SJCRH30 (cell line): Measurements from ENCODE around the gene DNAJC11. TPM values are rescaled to one million over a fixed set of nuclear protein-coding genes. Genes with fewer than 3 reads are reported as not detected.

Experiments
- DNase-seq, 2 experiments: peaks; one replicate each; pipeline ENCODE4 v3.0.0-alpha.2; 2015 to 2020
- H3K27ac ChIP-seq: fragments of 250-450 bp; sonication (Bioruptor Pico); 2 replicates; pipeline ENCODE4 v1.5.1; 2020; ENCODE audit warnings: mild to moderate bottlenecking, moderate library complexity
- H3K27me3 ChIP-seq: fragments of 250-450 bp; sonication (Bioruptor Pico); 2 replicates; pipeline ENCODE4 v1.5.1; 2020; ENCODE audit warnings: mild to moderate bottlenecking, moderate library complexity
- H3K36me3 ChIP-seq: fragments of 250-450 bp; sonication (Bioruptor Pico); 2 replicates; pipeline ENCODE4 v1.5.1; 2020; ENCODE audit warnings: mild to moderate bottlenecking, moderate library complexity
- H3K4me1 ChIP-seq: fragments of 250-450 bp; sonication (Bioruptor Pico); 2 replicates; pipeline ENCODE4 v1.5.1; 2020; ENCODE audit warnings: mild to moderate bottlenecking, moderate library complexity
- H3K4me3 ChIP-seq: fragments of 250-450 bp; sonication (Bioruptor Pico); 2 replicates; pipeline ENCODE4 v1.5.1; 2020; ENCODE audit warnings: mild to moderate bottlenecking, moderate library complexity
- H3K9me3 ChIP-seq: fragments of 250-450 bp; sonication (Bioruptor Pico); replicated peaks from 2 replicates; pipeline ENCODE4 v1.5.1; 2020; ENCODE audit warnings: mild to moderate bottlenecking, moderate library complexity
- total RNA-seq: library from RNA; depleted of rRNA; stranded (reverse); fragments of >200 nt; shearing (Covaris generic); gene quantifications from 2 replicates; pipeline ENCODE4 v1.2.3, GENCODE V29; 2014

DNAJC11 gene
- total RNA-seq, 1 experiment from 2014 or later: 84.5 TPM

DNA sequence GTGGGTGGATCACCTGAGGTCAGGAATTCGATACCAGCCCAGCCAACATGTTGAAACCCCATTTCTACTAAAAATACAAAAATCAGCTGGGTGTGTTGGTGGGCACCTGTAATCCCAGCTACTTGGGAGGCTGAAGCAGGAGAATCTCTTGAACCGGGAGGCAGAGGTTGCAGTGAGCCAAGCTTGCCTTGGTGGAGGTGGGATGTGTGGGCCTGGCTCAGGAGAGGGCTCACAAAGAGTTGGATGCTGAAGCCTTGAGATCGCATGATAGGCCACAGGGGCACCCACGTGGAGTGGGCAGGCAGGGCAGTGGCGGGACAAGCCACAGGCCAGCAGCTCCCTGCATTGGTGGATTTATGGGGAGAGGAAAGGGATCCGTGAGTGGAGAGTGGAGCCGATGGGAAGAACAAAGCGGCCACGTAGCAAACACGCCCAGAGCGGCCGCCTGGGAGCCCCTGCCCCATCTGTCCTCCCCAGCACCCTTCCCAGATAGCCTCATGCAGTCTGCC is 72.6 kb downstream of the DNAJC11 start:
- no peak for DNase-seq
- no peaks in the 10 kb centered on the region for H3K27me3 ChIP-seq
- no peak overlapping the region for H3K4me3 ChIP-seq
- H3K9me3 ChIP-seq: no peaks in the 10 kb centered on the region
- H3K4me1 ChIP-seq: peaks cover 29% of the 10 kb centered on the region
- peaks cover 57% of the 10 kb centered on the region for H3K36me3 ChIP-seq
- no peak overlapping the region for H3K27ac ChIP-seq

DNA sequence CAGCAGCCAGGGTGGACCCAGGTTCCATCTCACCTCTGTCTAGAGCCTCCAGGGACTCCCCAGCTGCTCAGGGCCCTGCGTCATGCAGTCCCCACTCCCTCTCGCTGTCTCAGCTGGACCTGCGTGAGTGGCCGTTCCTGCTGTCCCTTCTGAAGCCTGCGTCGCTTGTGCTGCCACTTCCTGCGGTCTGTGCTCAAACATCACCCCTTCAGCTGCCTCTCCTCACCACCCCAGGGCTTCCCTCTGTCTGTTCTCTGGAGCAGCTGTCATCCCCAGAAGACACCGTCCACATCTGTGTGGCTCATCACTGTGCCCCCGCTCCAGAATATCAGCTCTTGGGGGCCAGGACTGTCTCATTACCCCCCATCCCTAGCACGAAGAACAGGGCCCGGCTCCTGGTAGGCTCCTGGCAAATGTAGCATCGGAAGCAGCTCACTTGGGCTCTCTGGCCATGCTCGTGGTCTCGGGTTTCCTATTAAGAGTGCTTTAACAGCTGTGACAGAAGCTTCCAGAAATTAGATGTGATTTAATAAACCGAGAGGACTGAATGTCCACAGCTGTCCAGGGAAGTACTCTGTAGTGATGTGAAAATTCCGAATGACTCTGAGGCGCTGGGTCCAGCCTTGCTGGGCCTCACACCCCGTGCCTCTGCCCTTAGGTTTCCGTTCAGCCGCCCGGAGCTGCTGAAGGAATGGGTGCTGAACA is 73.6 kb downstream of the DNAJC11 start:
- Histone ChIP-seq H3K36me3 (peaks cover 53% of the 10 kb centered on the region), H3K9me3 (no peaks in the 10 kb centered on the region), H3K4me1 (peaks cover 27% of the 10 kb centered on the region), H3K4me3 (no peak overlapping the region), H3K27me3 (no peaks in the 10 kb centered on the region), H3K27ac (peak overlapping the region; percentile 10; the same call in 1 of the 2 replicates)
- peak; percentile 38 to 65 for DNase-seq

- H3K4me1 ChIP-seq: peaks cover 28% of the 10 kb centered on the region
- H3K9me3 ChIP-seq: no peaks in the 10 kb centered on the region
- H3K36me3 ChIP-seq: peaks cover 54% of the 10 kb centered on the region
- H3K27me3 ChIP-seq: no peaks in the 10 kb centered on the region
- no peak overlapping the region for H3K4me3 ChIP-seq
- H3K27ac ChIP-seq: no peak overlapping the region
- no peak for DNase-seq
Measured at GRCh38 chr1:6627031-6627430, 74.6 kb downstream of the DNAJC11 start.

DNA sequence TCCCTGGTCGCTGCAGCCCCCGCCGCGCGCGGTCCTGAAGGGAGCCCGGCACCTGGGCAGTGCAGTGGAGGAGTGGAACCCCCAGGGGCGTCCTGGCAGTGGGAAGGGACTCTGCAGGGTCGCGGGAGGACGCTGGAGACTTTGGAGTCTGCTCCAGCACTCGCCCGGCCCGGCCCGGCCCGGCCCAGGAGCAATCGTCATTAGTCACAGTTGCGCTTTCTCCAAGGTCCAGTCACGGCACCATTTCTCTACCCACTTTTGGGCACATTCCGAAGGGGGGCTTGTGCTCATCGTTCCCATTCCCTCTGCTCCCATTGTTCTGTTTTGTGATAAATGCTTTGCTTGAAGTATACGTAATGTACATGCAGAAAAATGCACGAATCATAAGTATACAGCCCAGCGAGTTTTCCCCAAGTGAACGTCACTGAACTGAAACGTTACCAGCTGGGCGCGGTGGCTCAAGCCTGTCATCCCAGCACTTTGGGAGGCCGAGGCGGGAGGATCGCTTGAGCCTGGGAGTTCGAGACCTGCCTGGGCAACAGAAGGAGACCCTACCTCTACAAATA is 75.9 kb downstream of the DNAJC11 start:
- Histone ChIP-seq H3K9me3 (no peaks in the 10 kb centered on the region), H3K4me3 (peak overlapping the region; percentile 76), H3K4me1 (peaks cover 28% of the 10 kb centered on the region), H3K27ac (no peak overlapping the region), H3K27me3 (no peaks in the 10 kb centered on the region), H3K36me3 (peaks cover 56% of the 10 kb centered on the region)
- peak in 1 of 2 experiments; percentile 45 for DNase-seq

DNA sequence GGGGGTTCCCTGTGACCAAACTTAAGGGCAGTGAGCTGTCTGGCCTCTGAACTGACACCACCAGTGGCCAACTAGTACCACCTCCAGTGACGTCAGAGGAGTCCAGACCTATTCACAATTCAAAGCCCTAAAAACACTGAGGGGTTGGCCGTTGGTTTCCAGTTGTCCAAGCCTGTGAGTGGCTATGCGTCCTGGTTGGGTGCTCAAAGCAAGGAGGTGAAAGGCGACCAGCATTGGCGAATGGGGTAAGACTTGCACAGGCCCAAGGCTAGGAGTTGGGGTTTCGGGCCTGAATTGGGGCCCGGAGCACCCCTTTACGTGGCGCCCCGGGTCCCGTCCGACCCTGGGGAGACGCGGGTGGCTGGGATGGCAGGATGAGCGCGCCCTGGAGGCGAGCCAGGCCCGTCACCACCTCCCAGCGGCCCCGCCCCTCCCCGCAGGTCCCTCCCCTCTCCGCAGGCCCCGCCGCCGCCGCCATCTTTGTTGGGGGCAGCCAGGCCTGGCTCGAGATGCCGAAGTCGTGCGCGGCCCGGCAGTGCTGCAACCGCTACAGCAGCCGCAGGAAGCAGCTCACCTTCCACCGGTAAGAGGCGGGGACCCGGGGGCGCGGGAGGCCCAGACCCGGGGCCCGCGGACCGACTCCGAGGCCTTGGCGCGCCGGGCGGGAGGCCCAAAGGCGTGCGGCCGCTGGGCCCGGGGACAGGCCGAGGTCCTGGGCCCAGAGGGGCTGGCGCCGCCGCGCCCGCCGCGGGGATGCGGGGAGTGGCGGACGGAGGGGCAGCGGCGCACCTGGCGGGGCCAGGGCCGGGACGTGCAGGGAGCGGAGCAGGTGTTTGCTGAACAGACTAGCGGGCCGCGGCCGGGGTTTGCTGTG is 76.7 kb downstream of the DNAJC11 start, which contains the start of gene THAP3:
Gene THAP3, plus strand, starts transcription at position 159 of the 874 bp plus-strand sequence. Its CDS starts 351 bp downstream, at position 510.
- Histone ChIP-seq H3K9me3 (no peaks in the 10 kb centered on the region), H3K36me3 (peaks cover 57% of the 10 kb centered on the region), H3K4me3 (peak within 1 kb of the TSS; percentile 76), H3K27ac (peak within 1 kb of the TSS; percentile 65), H3K4me1 (peaks cover 28% of the 10 kb centered on the region), H3K27me3 (no peaks in the 10 kb centered on the region)
- peak; percentile 93 to 95 for DNase-seq

- H3K27me3 ChIP-seq: no peaks in the 10 kb centered on the region
- peak overlapping the region; percentile 4; the same call in 1 of the 2 replicates for H3K27ac ChIP-seq
- peaks cover 27% of the 10 kb centered on the region for H3K4me1 ChIP-seq
- peaks cover 56% of the 10 kb centered on the region for H3K36me3 ChIP-seq
- DNase-seq: peak; percentile 57 to 69
- no peaks in the 10 kb centered on the region for H3K9me3 ChIP-seq
- no peak overlapping the region for H3K4me3 ChIP-seq
Measured at GRCh38 chr1:6623269-6623965, 78.2 kb downstream of the DNAJC11 start.

DNA sequence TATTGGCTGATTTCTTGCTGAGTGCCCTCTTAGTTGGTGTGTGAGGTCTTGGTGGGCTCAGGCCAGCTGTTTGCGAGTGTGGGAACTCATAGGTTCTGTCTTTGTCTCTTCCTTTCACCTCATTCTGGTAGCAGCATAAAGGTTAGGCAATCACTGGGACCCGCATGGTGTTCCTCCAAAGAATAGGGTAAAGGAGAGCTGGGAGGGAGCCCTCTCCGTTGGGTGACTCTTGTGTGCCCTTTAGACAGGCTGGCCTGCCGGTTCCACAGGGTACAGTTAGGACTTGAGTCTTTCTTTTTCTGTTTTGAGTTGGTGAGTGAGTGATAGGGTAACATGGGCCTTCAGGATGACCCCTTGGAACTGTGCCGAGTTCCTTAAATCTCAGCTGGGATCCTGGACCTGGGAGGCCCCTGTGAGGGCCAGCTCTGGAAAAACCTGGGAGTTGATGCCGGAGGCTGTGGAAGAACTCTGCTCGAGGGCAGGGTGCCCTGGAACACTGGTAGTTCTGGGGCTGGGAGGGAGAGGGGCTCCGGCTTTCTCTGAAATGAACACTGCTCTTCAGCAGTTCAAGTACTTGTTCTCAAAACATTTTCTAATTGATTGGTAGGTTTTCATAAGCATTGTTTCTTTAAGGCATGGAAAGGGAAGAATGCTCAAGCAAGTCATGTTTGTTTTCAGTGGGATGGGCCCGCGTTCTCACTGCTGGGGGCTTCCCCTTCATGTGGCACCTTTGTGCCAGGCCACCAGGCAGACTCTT is 79.0 kb downstream of the DNAJC11 start:
- Histone ChIP-seq H3K9me3 (no peaks in the 10 kb centered on the region), H3K27me3 (no peaks in the 10 kb centered on the region), H3K4me3 (no peak overlapping the region), H3K36me3 (peaks cover 60% of the 10 kb centered on the region), H3K4me1 (peaks cover 21% of the 10 kb centered on the region), H3K27ac (no peak overlapping the region; the same call in 1 of the 2 replicates)
- DNase-seq: no peak

DNA sequence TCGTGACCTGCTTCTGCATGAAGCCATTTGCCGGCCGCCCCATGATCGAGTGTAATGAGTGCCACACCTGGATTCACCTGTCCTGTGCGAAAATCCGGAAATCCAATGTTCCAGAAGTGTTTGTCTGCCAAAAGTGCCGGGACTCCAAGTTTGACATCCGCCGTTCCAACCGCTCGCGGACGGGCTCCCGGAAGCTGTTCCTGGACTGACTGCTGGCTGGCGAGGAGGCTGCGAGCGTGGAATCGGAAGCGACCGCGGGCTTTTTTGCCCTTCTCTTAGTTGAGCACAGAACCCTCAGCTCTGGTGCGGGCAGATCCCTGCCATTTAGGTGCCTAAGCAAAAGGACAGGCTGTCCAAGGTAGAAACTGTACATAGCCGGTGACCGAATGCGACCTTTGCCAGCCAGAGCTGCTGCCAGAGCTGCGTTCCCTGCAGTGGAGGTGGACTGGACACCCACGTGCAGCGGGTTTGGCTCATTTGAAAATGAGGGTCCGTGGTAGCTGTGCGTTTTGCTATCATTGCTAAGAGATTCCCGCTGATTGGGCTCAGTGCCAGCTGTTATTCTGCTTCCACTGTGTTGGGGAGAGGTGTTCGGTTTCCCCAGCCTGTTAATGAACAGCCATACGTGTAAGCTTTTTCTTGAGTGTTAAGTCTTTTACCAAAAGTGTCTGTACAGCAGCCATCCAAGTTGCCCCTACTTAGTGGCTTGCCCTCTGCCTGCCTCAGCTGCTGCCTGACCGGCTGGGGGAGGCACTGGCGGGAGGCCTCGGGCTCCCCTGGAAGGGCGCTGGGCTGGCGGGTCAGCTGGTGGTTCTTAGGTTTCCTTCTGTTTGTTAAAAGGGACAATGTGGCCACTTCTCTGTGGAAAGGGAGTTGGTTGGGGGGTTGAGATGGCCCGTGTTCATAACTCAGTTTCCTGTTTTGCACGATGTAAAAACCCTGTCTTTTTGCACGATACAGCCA is 79.9 kb downstream of the DNAJC11 start:
- DNase-seq: no peak
- peaks cover 61% of the 10 kb centered on the region for H3K36me3 ChIP-seq
- H3K27me3 ChIP-seq: no peaks in the 10 kb centered on the region
- peaks cover 19% of the 10 kb centered on the region for H3K4me1 ChIP-seq
- H3K27ac ChIP-seq: no peak overlapping the region
- no peak overlapping the region for H3K4me3 ChIP-seq
- no peaks in the 10 kb centered on the region for H3K9me3 ChIP-seq

DNA sequence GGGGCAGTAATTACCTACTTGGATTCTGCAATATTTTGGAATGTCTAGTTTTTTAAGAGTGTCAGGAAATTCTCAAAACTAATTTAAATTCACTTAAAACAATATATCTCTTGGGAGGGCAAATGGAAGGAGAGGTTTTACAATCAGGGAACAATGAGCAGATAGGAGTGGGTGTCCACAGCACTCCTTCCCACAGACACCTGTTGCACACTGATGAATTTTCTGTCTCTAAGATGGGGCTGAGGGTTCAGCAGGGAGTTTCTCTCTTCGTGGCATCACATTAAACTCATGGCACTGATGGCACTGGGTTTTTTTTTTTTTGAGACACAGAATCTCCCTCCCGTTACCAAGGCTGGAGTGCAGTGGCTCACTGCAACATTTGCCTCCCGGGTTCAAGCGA is 82.6 kb downstream of the DNAJC11 start:
- no peaks in the 10 kb centered on the region for H3K27me3 ChIP-seq
- no peak for DNase-seq
- no peak overlapping the region for H3K27ac ChIP-seq
- no peaks in the 10 kb centered on the region for H3K9me3 ChIP-seq
- peaks cover 15% of the 10 kb centered on the region for H3K4me1 ChIP-seq
- H3K4me3 ChIP-seq: no peak overlapping the region
- peaks cover 63% of the 10 kb centered on the region for H3K36me3 ChIP-seq

- Histone ChIP-seq H3K27ac (no peak overlapping the region), H3K4me3 (peak overlapping the region; percentile 99), H3K4me1 (peaks cover 5% of the 10 kb centered on the region; the same call in 1 of the 2 replicates), H3K27me3 (no peaks in the 10 kb centered on the region), H3K9me3 (no peaks in the 10 kb centered on the region), H3K36me3 (peaks cover 34% of the 10 kb centered on the region)
- DNase-seq: no peak
Measured at GRCh38 chr1:6614929-6615785, 86.5 kb downstream of the DNAJC11 start.

GRCh38 chr1:6614019-6614928 is 87.3 kb downstream of the DNAJC11 start:
- H3K36me3 ChIP-seq: peaks cover 26% of the 10 kb centered on the region
- peak overlapping the region; percentile 99 for H3K4me3 ChIP-seq
- H3K27me3 ChIP-seq: no peaks in the 10 kb centered on the region
- DNase-seq: peak; percentile 68 to 72
- no peaks in the 10 kb centered on the region for H3K9me3 ChIP-seq
- H3K27ac ChIP-seq: peak overlapping the region; percentile 68
- peaks cover 9% of the 10 kb centered on the region for H3K4me1 ChIP-seq
